ENCODE results near the gene EMSY.

DNA sequence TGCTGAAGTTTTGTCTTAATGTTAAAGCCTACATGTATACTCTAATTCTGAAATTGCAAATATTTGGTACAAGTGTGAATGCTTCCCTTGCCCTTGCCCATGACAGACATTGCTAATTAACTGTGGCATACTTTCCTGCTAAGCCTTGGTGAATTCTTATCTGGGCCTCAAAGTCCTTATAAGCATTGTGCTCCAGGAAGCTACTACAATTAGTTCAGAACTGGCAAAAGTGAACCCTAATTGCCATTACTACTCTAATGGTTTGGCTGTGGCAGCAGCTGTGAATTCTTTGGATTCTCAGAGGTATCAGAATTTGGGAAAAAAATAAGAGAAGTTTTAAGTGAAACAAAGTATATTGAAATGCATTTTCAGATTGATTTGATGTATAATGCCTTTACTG is 24.3 kb downstream of the EMSY start:
- TF ChIP-seq POLR2A (IDR thresholded peaks at IDR 0.05) = no peak
- TF ChIP-seq, protein P1, sequence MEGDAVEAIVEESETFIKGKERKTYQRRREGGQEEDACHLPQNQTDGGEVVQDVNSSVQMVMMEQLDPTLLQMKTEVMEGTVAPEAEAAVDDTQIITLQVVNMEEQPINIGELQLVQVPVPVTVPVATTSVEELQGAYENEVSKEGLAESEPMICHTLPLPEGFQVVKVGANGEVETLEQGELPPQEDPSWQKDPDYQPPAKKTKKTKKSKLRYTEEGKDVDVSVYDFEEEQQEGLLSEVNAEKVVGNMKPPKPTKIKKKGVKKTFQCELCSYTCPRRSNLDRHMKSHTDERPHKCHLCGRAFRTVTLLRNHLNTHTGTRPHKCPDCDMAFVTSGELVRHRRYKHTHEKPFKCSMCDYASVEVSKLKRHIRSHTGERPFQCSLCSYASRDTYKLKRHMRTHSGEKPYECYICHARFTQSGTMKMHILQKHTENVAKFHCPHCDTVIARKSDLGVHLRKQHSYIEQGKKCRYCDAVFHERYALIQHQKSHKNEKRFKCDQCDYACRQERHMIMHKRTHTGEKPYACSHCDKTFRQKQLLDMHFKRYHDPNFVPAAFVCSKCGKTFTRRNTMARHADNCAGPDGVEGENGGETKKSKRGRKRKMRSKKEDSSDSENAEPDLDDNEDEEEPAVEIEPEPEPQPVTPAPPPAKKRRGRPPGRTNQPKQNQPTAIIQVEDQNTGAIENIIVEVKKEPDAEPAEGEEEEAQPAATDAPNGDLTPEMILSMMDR (IDR thresholded peaks at IDR 0.05 in 4 of 5, conservative IDR thresholded peaks at IDR 0.05 in 1 of 5) = no peak

Measured in gastrocnemius medialis (tissue), 4 donors.